ENCODE data around the gene LRRC49.

GRCh38 chr15:71051539-71051938, 158.9 kb downstream of the LRRC49 start:
- TF ChIP-seq CTCF (conservative IDR thresholded peaks at IDR 0.05; ENCODE audit: low read length) = no peak
- TF ChIP-seq EZH2phosphoT487 (IDR thresholded peaks at IDR 0.05; ENCODE audit: borderline replicate concordance, low read depth, low read length) = no peak
